Karpas-422 (cell line): ENCODE data around the gene KCNK2. TPM values are rescaled to one million over a fixed set of nuclear protein-coding genes. Genes with fewer than 3 reads are reported as not detected.

ENCODE experiments used
- DNase-seq: peaks from one replicate; pipeline ENCODE4 v3.0.0-alpha.2; 2015
- H2AFZ ChIP-seq: fragments of 200-600 bp; sonication (generic); 2 replicates; pipeline ENCODE4 v1.6.1; 2014; ENCODE audit warnings: antibody characterized with exemption, low read length, mixed read lengths
- H3K27ac ChIP-seq: fragments of 200-600 bp; sonication (generic); 2 replicates; pipeline ENCODE4 v1.5.1; 2014; ENCODE audit warnings: mild to moderate bottlenecking, low read length, moderate library complexity
- H3K27me3 ChIP-seq: fragments of 200-600 bp; sonication (generic); 2 replicates; pipeline ENCODE4 v1.6.1; 2014; ENCODE audit warnings: low read length, mixed read lengths
- H3K36me3 ChIP-seq: fragments of 200-600 bp; sonication (generic); 2 replicates; pipeline ENCODE4 v1.6.1; 2014; ENCODE audit warnings: low read length, mixed read lengths; ENCODE audit not compliant: insufficient read depth
- H3K4me1 ChIP-seq: fragments of 200-600 bp; sonication (generic); 2 replicates; pipeline ENCODE4 v1.6.1; 2014; ENCODE audit warnings: mild to moderate bottlenecking, low read length, mixed read lengths
- H3K4me2 ChIP-seq: fragments of 200-600 bp; sonication (generic); 2 replicates; pipeline ENCODE4 v1.6.1; 2014; ENCODE audit warnings: low read length, low read depth, mild to moderate bottlenecking; ENCODE audit not compliant: poor library complexity, severe bottlenecking
- H3K4me3 ChIP-seq: fragments of 200-600 bp; sonication (generic); 2 replicates; pipeline ENCODE4 v1.5.1; 2014; ENCODE audit warnings: mild to moderate bottlenecking, antibody characterized with exemption, low read length, mixed read lengths
- H3K79me2 ChIP-seq: fragments of 200-600 bp; sonication (generic); 2 replicates; pipeline ENCODE4 v1.6.1; 2014; ENCODE audit warnings: mild to moderate bottlenecking, low read length, mixed read lengths
- H3K9ac ChIP-seq: fragments of 200-600 bp; sonication (generic); 2 replicates; pipeline ENCODE4 v1.6.0; 2014; ENCODE audit warnings: low read length
- H3K9me2 ChIP-seq: fragments of 200-600 bp; sonication (generic), shearing (Covaris generic); replicated peaks from 2 replicates; pipeline ENCODE4 v1.6.0; 2014; ENCODE audit warnings: mild to moderate bottlenecking, low read length, moderate library complexity; ENCODE audit not compliant: insufficient read depth
- H3K9me3 ChIP-seq: fragments of 300-700, 200-600 bp; sonication (generic); 2 replicates; pipeline ENCODE4 v1.6.1; 2014; ENCODE audit warnings: low read length, mixed read lengths
- H4K20me1 ChIP-seq: fragments of 200-600 bp; sonication (generic); 2 replicates; pipeline ENCODE4 v1.6.1; 2014; ENCODE audit warnings: mild to moderate bottlenecking, antibody characterized with exemption, low read length, low read depth; ENCODE audit not compliant: insufficient read depth
- total RNA-seq: library from RNA; depleted of rRNA; stranded (reverse); fragments of >200 nt; shearing (Covaris generic); gene quantifications from 2 replicates; pipeline ENCODE4 v1.2.3, GENCODE V29; 2014; ENCODE audit warnings: low replicate concordance

KCNK2 gene
- total RNA-seq, 1 experiment from 2014 or later: not detected

GRCh38 chr1:215055281-215055935, 27.1 kb upstream of the KCNK2 start:
- H3K4me1 ChIP-seq: no peaks in the 10 kb centered on the region

DNA sequence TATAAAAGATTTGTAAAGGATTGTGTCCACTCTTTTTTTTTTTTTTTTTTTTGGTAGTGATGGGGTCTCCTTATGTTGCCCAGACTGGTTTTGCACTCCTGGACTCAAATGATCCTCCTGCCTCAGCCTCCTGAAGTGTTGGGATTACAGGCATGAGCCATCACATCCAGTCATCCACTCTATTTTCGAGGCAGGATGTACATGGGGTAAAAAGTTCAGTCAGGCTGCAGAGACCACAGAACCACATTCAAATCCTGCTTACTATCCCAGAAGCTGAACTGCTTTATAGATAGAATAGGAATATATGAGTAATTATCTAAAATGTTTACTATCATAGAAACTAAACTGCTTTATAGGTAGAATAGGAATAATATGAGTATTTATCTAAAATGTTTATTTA, 26.0 kb upstream of the KCNK2 start:
- no peaks in the 10 kb centered on the region for H3K9me2 ChIP-seq
- no peak overlapping the region for H3K4me3 ChIP-seq
- no peaks in the 10 kb centered on the region for H3K4me1 ChIP-seq
- H3K36me3 ChIP-seq: no peaks in the 10 kb centered on the region
- H3K27ac ChIP-seq: no peak overlapping the region
- H3K9ac ChIP-seq: no peak overlapping the region
- H3K27me3 ChIP-seq: no peaks in the 10 kb centered on the region
- no peak overlapping the region for H2AFZ ChIP-seq
- no peaks in the 10 kb centered on the region for H3K79me2 ChIP-seq
- no peaks in the 10 kb centered on the region for H3K9me3 ChIP-seq
- H4K20me1 ChIP-seq: no peaks in the 10 kb centered on the region
- no peak for DNase-seq
- no peak overlapping the region for H3K4me2 ChIP-seq

More at GRCh38 chr1:215055281-215055935, 27.1 kb upstream of the KCNK2 start:
- no peaks in the 10 kb centered on the region for H3K9me3 ChIP-seq
- H3K36me3 ChIP-seq: no peaks in the 10 kb centered on the region
- H4K20me1 ChIP-seq: no peaks in the 10 kb centered on the region
- H2AFZ ChIP-seq: no peak overlapping the region
- no peaks in the 10 kb centered on the region for H3K9me2 ChIP-seq
- no peaks in the 10 kb centered on the region for H3K79me2 ChIP-seq
- no peak overlapping the region for H3K4me2 ChIP-seq
- no peak overlapping the region for H3K4me3 ChIP-seq
- DNase-seq: no peak
- H3K9ac ChIP-seq: no peak overlapping the region
- no peak overlapping the region for H3K27ac ChIP-seq
- no peaks in the 10 kb centered on the region for H3K27me3 ChIP-seq

DNA sequence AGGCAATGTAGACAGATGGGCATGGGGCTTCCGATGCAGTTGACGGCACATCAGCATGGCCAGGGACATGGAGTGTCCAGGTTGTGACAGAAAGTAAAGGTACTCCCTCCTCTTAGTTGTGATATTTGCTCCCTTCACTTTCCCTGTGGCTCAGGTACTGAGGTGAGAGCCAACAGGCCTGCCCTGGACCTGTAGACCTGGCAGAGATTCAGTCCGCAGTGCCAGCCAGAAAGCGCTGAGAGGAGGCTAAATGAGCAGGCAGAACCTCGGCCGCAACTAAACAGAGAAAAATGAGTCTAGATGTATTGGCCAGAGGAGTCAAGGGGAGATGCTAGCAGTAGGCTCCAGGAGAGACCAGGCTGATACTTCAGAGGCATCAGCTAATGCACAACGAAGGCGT, 22.6 kb upstream of the KCNK2 start:
- no peak overlapping the region for H3K4me3 ChIP-seq
- H3K27me3 ChIP-seq: no peaks in the 10 kb centered on the region
- no peak overlapping the region for H3K4me2 ChIP-seq
- no peaks in the 10 kb centered on the region for H3K79me2 ChIP-seq
- no peaks in the 10 kb centered on the region for H3K9me3 ChIP-seq
- no peaks in the 10 kb centered on the region for H3K9me2 ChIP-seq
- H3K9ac ChIP-seq: no peak overlapping the region
- no peak for DNase-seq
- no peak overlapping the region for H2AFZ ChIP-seq
- H3K4me1 ChIP-seq: no peaks in the 10 kb centered on the region
- no peaks in the 10 kb centered on the region for H4K20me1 ChIP-seq
- no peak overlapping the region for H3K27ac ChIP-seq
- no peaks in the 10 kb centered on the region for H3K36me3 ChIP-seq

GRCh38 chr1:215064327-215064726, 18.2 kb upstream of the KCNK2 start:
- no peak overlapping the region for H3K4me3 ChIP-seq
- H3K79me2 ChIP-seq: no peaks in the 10 kb centered on the region
- no peaks in the 10 kb centered on the region for H3K27me3 ChIP-seq
- no peak for DNase-seq
- no peak overlapping the region for H3K27ac ChIP-seq
- no peak overlapping the region for H2AFZ ChIP-seq
- H4K20me1 ChIP-seq: no peaks in the 10 kb centered on the region
- H3K4me2 ChIP-seq: no peak overlapping the region
- no peaks in the 10 kb centered on the region for H3K9me2 ChIP-seq
- no peaks in the 10 kb centered on the region for H3K4me1 ChIP-seq
- H3K9me3 ChIP-seq: no peaks in the 10 kb centered on the region
- H3K36me3 ChIP-seq: no peaks in the 10 kb centered on the region
- no peak overlapping the region for H3K9ac ChIP-seq

- Histone ChIP-seq H3K4me1 (no peaks in the 10 kb centered on the region), H3K36me3 (no peaks in the 10 kb centered on the region), H3K4me3 (no peak overlapping the region), H3K4me2 (no peak overlapping the region), H2AFZ (no peak overlapping the region), H3K79me2 (no peaks in the 10 kb centered on the region), H3K9ac (no peak overlapping the region), H3K9me3 (no peaks in the 10 kb centered on the region), H3K27me3 (no peaks in the 10 kb centered on the region), H3K9me2 (no peaks in the 10 kb centered on the region), H4K20me1 (no peaks in the 10 kb centered on the region), H3K27ac (no peak overlapping the region)
- DNase-seq: no peak
These were observed 11.5 kb upstream of the KCNK2 start for GRCh38 chr1:215071078-215071477.

DNA sequence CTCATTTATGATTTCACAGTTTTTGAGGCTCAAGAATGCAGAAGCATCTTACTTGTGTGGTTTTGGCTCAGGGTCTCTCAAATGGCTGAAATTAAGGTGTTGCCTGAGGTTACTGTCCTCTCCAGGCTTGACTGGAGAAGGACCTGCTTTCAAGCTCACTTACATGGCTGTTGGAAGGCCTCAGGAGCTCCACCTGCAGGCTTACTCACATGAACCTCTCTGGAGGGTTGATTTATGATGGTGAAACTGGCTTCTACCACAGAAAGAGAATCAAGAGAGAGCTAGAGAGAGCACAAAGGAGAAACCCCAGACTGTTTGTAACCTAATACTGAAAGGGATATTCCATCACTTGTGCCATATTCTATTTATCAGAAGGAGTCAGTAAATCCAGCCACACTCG, 6.2 kb upstream of the KCNK2 start:
- H3K4me3 ChIP-seq: no peak overlapping the region
- H3K4me1 ChIP-seq: no peaks in the 10 kb centered on the region
- H3K27ac ChIP-seq: no peak overlapping the region
- peak; percentile 75 for DNase-seq
- H3K79me2 ChIP-seq: no peaks in the 10 kb centered on the region
- H3K9me3 ChIP-seq: no peaks in the 10 kb centered on the region
- no peaks in the 10 kb centered on the region for H4K20me1 ChIP-seq
- H3K36me3 ChIP-seq: no peaks in the 10 kb centered on the region
- no peaks in the 10 kb centered on the region for H3K27me3 ChIP-seq
- H2AFZ ChIP-seq: no peak overlapping the region
- H3K4me2 ChIP-seq: no peak overlapping the region
- H3K9me2 ChIP-seq: no peaks in the 10 kb centered on the region
- H3K9ac ChIP-seq: no peak overlapping the region

- Histone ChIP-seq H3K27me3 (no peaks in the 10 kb centered on the region), H3K4me1 (no peaks in the 10 kb centered on the region), H3K27ac (no peak overlapping the region), H3K79me2 (no peaks in the 10 kb centered on the region), H3K36me3 (no peaks in the 10 kb centered on the region), H3K4me2 (no peak overlapping the region), H3K9me3 (no peaks in the 10 kb centered on the region), H4K20me1 (no peaks in the 10 kb centered on the region), H3K9me2 (no peaks in the 10 kb centered on the region), H3K9ac (no peak overlapping the region), H3K4me3 (no peak overlapping the region), H2AFZ (no peak overlapping the region)
- DNase-seq: no peak
These were observed 3.1 kb upstream of the KCNK2 start for GRCh38 chr1:215079456-215079855.

- Histone ChIP-seq H3K9ac (no peak overlapping the region), H3K9me2 (no peaks in the 10 kb centered on the region), H3K4me3 (no peak overlapping the region), H3K36me3 (no peaks in the 10 kb centered on the region), H3K9me3 (no peaks in the 10 kb centered on the region), H3K27ac (no peak overlapping the region), H3K4me1 (no peaks in the 10 kb centered on the region), H3K79me2 (no peaks in the 10 kb centered on the region), H3K27me3 (no peaks in the 10 kb centered on the region), H3K4me2 (no peak overlapping the region), H4K20me1 (no peaks in the 10 kb centered on the region), H2AFZ (no peak overlapping the region)
- DNase-seq: no peak
These were observed 641 bp upstream of the KCNK2 start for GRCh38 chr1:215081661-215082531.
